ENCODE data around the gene SEMA3F. TPM values are rescaled to one million over a fixed set of nuclear protein-coding genes. Genes with fewer than 3 reads are reported as not detected.
A peak's percentile ranks its signal among the peaks of the same experiment; 100 is the strongest.
"Not testable (repeated sequence)": the region's sequence is repeated elsewhere in the genome, so short reads cannot be mapped to it uniquely, and the experiment has no call there.

SEMA3F gene
- total RNA-seq, 2 experiments from 2014 or later, result not detected

DNA sequence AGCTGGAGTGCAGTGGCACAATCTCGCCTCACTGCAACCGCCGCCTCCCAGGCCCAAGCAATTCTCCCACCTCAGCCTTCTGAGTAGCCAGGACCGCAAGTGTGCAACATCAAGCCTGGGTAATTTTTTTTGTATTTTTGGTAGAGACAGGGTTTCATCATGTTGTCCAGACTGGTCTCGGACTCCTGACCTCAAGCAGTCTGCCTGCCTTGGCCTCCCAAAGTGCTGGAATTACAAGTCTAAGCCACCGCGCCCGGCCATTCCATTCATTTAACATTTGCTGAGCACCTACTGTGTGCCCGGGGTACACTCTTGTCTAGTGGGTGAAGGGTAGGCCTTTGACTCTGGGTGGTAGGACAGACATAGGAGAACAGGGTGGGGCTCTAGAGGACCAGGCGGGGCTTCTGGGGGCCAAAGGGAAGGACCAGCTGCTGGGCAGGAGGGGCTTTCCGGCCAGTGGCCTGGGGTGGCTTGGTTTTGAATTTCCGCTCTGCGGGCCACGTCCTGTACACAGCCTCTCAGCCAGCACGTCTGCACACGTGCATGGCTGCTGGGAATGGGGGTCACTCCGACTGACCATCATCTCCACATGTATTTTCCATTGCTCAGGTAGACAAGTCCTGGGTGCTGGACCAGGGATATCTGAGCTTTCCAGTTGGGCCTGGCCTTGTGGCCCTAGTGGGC, 52.4 kb downstream of the SEMA3F start:
- peaks cover 40% of the 10 kb centered on the region for H3K27me3 Mint-ChIP-seq
- H3K9me3 Mint-ChIP-seq, result no peaks in the 10 kb centered on the region
- no peaks in the 10 kb centered on the region for H3K36me3 Mint-ChIP-seq (ENCODE audit: low read depth)
- no peak overlapping the region for H3K27ac Mint-ChIP-seq
- CTCF ChIA-PET, result interaction anchor here (1.2 kb wide), 1 partner anchor 13 kb away, joined by 3 read pairs; no protein-coding TSS in a partner anchor
- peaks cover 2% of the 10 kb centered on the region for H3K4me1 Mint-ChIP-seq
- POLR2A ChIA-PET, result no interaction called here
- DNase-seq, result no peak
- H3K4me3 Mint-ChIP-seq, result no peak overlapping the region

DNA sequence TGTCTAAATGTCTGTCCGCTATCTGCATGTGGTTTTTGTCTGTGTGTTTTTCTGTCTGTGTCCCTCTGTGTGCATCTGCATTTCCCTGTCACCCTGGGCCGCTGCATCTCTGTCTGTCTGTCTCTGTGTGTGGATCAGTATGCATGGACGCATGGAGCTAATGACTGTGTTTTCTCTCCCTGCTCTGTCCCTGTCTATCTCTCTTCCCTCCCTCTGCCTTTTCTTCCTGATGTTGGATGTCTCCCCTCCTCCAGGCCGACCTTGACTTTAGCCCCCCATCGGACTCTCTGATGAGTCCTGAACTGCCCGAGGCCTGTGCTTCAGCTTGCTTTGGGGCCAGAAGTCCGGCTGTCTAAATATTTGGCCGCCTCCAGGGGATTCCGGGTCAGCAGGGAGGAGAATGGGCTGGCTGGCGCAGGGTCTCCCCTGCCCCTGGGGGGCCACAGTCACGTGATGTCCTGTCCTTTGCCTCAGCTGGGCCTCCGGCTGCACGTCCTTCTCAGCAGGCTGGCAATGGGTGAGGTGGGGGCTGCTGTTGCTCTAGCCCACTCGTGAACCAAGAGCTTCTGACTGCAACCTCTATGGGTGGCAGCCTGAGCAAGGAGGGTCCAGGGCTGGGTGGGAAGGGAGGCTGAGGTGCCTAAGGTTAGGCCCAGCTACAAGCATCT, 53.7 kb downstream of the SEMA3F start:
- H3K9me3 Mint-ChIP-seq, result no peaks in the 10 kb centered on the region
- peaks cover 2% of the 10 kb centered on the region for H3K4me1 Mint-ChIP-seq
- CTCF ChIA-PET, result interaction anchor here (0.6 to 4.5 kb wide), 4 partner anchors 9 to 146 kb away, joined by 3 to 27 read pairs (median 13); no protein-coding TSS in a partner anchor
- H3K4me3 Mint-ChIP-seq, result no peak overlapping the region
- peaks cover 30% of the 10 kb centered on the region for H3K27me3 Mint-ChIP-seq
- no peak overlapping the region for H3K27ac Mint-ChIP-seq
- DNase-seq, result no peak
- H3K36me3 Mint-ChIP-seq (ENCODE audit: low read depth), result no peaks in the 10 kb centered on the region
- POLR2A ChIA-PET, result no interaction called here

DNA sequence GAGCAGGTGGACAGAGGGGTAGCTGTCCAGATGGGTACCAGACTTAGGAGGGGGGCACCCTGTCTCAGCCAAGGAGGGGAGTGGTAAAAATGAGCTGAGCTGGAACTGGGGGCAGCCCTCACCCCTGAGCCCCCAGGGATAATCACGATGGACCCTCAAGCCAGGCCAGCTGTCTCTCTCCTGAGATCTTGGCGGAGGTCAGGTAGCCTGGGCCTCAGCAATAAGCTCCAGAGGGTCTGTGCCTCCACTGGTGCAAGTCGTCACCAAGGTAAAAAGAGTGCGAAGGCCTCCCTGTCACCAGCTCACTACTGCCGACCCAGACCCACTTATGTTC, 55.0 kb downstream of the SEMA3F start:
- CTCF ChIA-PET, result interaction anchor here (0.7 to 4.5 kb wide), 5 partner anchors 9 to 78 kb away, joined by 3 to 27 read pairs (median 5); no protein-coding TSS in a partner anchor
- POLR2A ChIA-PET, result no interaction called here
- DNase-seq, result no peak
- Mint-ChIP-seq H3K9me3 (no peaks in the 10 kb centered on the region), H3K4me1 (no peaks in the 10 kb centered on the region), H3K36me3 (ENCODE audit: low read depth) (no peaks in the 10 kb centered on the region), H3K4me3 (no peak overlapping the region), H3K27ac (no peak overlapping the region), H3K27me3 (peaks cover 21% of the 10 kb centered on the region)

DNA sequence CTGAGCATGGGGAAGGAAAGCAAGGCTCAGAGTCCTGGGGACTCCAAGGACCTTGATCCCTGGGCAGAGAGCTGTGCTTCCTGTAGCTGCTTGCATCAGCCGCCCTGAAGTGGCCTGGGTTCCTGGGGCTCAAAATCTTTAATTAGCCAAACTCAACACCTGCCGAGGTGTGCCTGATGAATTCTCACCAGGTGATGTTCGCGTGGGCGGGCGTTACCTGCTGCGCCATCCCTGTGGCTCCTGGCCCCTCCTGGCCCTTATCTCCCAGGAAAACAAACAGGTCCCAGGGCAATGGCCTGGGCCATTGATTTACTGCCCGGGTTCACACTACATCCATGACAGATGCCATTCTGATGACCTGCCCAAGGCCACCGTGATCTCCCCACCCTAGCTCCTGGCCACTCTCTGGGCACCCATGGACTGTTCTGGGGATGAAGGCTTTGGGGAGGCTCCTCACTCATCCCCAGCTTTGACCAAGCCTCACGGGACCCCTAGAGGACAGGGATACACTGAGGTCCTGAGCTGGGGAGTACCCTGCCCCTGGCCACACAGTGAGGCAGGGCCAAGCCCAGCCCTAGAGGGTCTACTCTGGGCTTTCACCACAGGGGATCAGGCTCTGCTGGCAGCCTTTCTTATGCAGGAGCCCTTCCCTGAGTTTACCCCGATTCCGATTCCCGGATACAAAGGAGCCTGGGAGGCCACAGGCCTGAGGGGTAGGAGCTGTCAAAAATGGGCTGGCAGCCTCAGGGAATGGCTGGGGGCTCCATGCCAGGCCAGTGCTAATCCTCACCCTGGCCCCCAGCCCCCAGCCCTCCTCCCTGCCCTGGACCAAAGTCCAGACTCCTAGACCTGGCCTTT, 55.6 kb downstream of the SEMA3F start:
- H3K36me3 Mint-ChIP-seq (ENCODE audit: low read depth), result no peaks in the 10 kb centered on the region
- ChIA-PET CTCF (interaction anchor here (0.7 to 4.5 kb wide), 8 partner anchors 8 to 64 kb away, joined by 3 to 27 read pairs (median 4); no protein-coding TSS in a partner anchor), POLR2A (no interaction called here)
- H3K9me3 Mint-ChIP-seq, result no peaks in the 10 kb centered on the region
- DNase-seq, result no peak
- H3K27ac Mint-ChIP-seq, result no peak overlapping the region
- H3K4me3 Mint-ChIP-seq, result no peak overlapping the region
- peaks cover 20% of the 10 kb centered on the region for H3K27me3 Mint-ChIP-seq
- no peaks in the 10 kb centered on the region for H3K4me1 Mint-ChIP-seq

DNA sequence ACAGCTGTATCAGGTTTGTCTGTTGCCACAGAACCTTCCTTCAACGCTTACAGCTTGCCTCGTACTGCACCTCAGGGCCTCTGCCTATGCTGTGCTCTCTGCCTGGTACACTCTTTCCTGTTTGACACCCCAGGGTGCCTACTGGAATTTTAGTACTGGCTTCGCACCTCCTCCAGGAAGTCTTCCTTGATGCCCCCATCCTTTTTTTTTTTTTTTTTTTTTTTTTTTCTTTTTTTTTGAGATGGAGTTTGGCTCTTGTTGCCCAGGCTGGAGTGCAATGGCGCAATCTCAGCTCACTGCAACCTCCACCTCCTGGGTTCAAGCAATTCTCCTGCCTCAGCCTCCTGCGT, 56.2 kb downstream of the SEMA3F start:
- H3K27me3 Mint-ChIP-seq, result peaks cover 15% of the 10 kb centered on the region
- H3K27ac Mint-ChIP-seq; H3K9me3 Mint-ChIP-seq; H3K4me3 Mint-ChIP-seq; H3K4me1 Mint-ChIP-seq; DNase-seq; H3K36me3 Mint-ChIP-seq (ENCODE audit: low read depth); POLR2A ChIA-PET: not testable (repeated sequence)
- CTCF ChIA-PET, result interaction anchor here (0.7 to 4.5 kb wide), 8 partner anchors 8 to 303 kb away, joined by 3 to 27 read pairs (median 3); no protein-coding TSS in a partner anchor

DNA sequence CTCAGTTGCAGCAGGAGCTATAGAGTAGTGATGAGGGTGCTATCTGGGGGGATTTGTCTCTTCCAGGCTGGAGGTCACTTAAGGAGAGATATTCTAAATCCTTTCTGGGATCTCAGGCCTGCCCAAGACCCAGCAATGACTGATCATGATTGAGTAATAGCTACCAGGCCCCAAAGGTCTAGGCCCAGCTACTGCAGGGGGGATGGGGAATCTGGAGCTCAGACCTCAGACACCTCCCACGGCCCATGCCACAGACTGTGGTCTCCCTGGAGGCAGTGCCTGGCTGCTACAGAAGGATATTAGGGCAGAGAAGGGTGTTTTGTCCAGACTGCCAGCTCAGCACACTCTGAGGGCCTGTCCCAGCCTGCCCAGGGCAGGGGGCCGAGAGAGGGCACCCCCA, 56.8 kb downstream of the SEMA3F start:
- H3K9me3 Mint-ChIP-seq, result no peaks in the 10 kb centered on the region
- DNase-seq, result no peak

DNA sequence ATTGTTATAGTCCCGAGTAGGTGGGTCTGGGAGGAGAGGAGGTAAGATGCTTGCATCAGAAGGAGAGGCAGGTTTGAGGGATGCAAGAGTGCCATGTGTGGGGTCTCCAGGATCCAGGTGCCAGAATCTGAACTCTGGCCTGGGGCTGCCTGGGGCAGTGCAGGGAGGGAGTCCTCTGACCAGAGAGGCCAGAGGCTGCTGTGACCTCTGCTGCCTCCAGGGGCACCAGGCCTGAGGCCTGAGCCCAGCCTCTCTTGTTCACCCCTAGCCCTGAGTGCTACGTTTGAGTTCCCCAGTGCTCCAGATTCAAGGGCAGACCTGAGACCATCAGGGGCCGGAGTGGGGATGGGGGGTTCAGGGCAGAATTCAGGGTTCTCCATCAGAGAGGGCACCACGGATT, 57.4 kb downstream of the SEMA3F start:
- peak overlapping the region; percentile 9 for H3K27ac Mint-ChIP-seq

More for the DNA sequence above, 56.8 kb downstream of the SEMA3F start:
- Mint-ChIP-seq H3K27me3 (peaks cover 10% of the 10 kb centered on the region), H3K4me1 (no peaks in the 10 kb centered on the region), H3K36me3 (ENCODE audit: low read depth) (no peaks in the 10 kb centered on the region), H3K4me3 (no peak overlapping the region), H3K27ac (no peak overlapping the region)
- ChIA-PET CTCF (interaction anchor here (0.8 to 4.5 kb wide), 7 partner anchors 9 to 303 kb away, joined by 3 to 27 read pairs (median 3); no protein-coding TSS in a partner anchor), POLR2A (no interaction called here)

DNA sequence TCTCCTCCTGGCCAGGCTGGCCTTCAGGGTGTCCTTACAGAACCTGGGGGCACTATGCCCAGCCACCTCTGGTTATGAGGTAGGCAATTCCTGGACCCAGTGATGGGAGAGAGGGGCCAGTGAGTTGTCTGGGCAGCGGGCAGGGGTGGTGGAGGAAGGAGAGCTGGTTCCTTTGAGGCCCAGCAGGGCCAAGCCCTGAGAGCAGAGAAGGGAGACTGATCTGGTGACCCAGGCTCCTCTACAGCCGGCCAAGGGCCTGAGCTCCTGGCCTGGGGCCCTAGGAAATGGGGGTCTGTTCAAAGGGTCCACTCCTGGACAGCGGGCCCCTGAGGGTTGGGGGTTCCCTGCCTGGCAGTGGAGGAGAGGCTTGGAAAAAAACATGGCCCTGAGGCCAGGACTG, 57.8 kb downstream of the SEMA3F start:
- H3K36me3 Mint-ChIP-seq (ENCODE audit: low read depth), result no peaks in the 10 kb centered on the region
- H3K4me1 Mint-ChIP-seq, result no peaks in the 10 kb centered on the region
- H3K9me3 Mint-ChIP-seq, result no peaks in the 10 kb centered on the region
- ChIA-PET CTCF (interaction anchor here (0.9 to 4.5 kb wide), 3 partner anchors 12 to 33 kb away, joined by 4 to 27 read pairs (median 5); no protein-coding TSS in a partner anchor), POLR2A (no interaction called here)
- peaks cover 2% of the 10 kb centered on the region for H3K27me3 Mint-ChIP-seq
- H3K4me3 Mint-ChIP-seq, result no peak overlapping the region
- no peak for DNase-seq
- no peak overlapping the region for H3K27ac Mint-ChIP-seq

More for the DNA sequence above, 57.4 kb downstream of the SEMA3F start:
- no peaks in the 10 kb centered on the region for H3K4me1 Mint-ChIP-seq
- no peaks in the 10 kb centered on the region for H3K36me3 Mint-ChIP-seq (ENCODE audit: low read depth)
- no peak for DNase-seq
- POLR2A ChIA-PET, result no interaction called here
- H3K9me3 Mint-ChIP-seq, result no peaks in the 10 kb centered on the region
- CTCF ChIA-PET, result interaction anchor here (0.8 to 4.5 kb wide), 3 partner anchors 13 to 18 kb away, joined by 3 to 27 read pairs (median 23); no protein-coding TSS in a partner anchor
- H3K27me3 Mint-ChIP-seq, result peaks cover 6% of the 10 kb centered on the region
- H3K4me3 Mint-ChIP-seq, result no peak overlapping the region

DNA sequence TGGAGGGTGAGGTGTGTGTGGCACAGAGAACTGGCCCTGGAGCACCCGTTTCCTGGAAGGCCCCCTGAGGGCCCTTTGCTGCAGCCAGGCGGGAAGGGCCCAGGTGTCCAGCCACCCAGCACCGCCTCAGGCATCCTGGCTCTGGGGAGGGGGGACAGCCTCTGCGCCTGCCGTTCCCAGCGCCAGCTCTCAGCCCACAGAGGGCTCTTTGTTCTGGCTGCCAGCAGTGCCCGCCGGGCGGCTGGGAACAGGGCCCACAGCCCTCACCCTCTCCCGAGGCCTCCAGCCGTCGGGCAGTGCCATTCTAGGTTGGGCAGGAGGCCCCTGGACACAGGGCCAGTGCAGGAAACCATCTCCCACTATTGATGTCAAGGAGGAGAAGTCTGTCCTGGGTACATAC, 58.2 kb downstream of the SEMA3F start:
- no peak overlapping the region for H3K27ac Mint-ChIP-seq
- peaks cover 2% of the 10 kb centered on the region for H3K27me3 Mint-ChIP-seq
- H3K9me3 Mint-ChIP-seq, result no peaks in the 10 kb centered on the region
- no peaks in the 10 kb centered on the region for H3K36me3 Mint-ChIP-seq (ENCODE audit: low read depth)
- DNase-seq, result no peak
- no peak overlapping the region for H3K4me3 Mint-ChIP-seq
- ChIA-PET POLR2A (no interaction called here), CTCF (interaction anchor here (0.9 to 17.4 kb wide), 3 partner anchors 11 to 33 kb away, joined by 4 to 175 read pairs (median 5); no protein-coding TSS in a partner anchor)
- H3K4me1 Mint-ChIP-seq, result no peaks in the 10 kb centered on the region

DNA sequence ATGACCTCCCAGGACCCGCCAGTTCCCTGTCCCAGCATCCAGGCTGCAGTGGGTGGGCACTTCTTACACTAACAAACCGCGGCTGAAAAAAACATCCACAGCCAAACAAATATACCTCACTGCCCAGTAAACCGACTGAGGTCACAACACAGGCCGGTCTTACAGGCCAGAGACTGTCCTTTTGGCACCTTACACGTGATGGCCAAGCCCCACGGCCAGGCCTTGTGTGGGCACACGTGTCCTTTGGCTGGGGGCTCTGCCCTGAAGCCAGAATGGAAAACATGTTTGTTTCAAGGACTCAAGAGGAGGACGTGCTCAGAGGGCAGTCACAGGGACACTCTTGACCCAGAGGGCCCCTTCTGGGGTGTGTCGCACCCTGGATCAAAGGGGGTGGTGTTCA, 59.7 kb downstream of the SEMA3F start:
- H3K27ac Mint-ChIP-seq, result no peak overlapping the region
- no peak overlapping the region for H3K4me3 Mint-ChIP-seq
- CTCF ChIA-PET, result interaction anchor here (0.8 to 17.4 kb wide), 5 partner anchors 11 to 83 kb away, joined by 3 to 175 read pairs (median 4); no protein-coding TSS in a partner anchor
- H3K27me3 Mint-ChIP-seq, result no peaks in the 10 kb centered on the region
- H3K36me3 Mint-ChIP-seq (ENCODE audit: low read depth), result no peaks in the 10 kb centered on the region
- POLR2A ChIA-PET, result interaction anchor here (0.5 kb wide), 1 partner anchor 601 kb away, joined by 3 read pairs; no protein-coding TSS in a partner anchor
- H3K4me1 Mint-ChIP-seq, result no peaks in the 10 kb centered on the region
- H3K9me3 Mint-ChIP-seq, result no peaks in the 10 kb centered on the region
- DNase-seq, result no peak

DNA sequence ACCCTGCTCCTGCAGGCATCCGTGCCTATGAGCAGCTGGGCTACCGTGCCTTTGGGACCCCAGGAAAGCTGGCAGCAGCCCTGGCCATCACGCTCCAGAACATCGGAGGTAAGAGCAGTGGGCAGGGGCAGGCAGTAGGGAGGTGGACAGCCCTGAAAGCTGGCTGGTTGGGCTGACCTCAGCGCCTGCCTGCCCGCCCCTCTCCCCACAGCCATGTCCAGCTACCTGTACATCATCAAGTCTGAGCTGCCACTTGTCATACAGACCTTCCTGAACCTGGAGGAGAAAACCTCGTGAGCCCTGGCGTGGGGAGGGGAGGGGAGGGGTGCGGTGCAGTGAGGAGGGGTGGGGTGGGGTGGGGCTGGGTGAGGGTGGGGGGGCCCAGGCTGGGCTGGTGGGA, 60.4 kb downstream of the SEMA3F start:
- H3K36me3 Mint-ChIP-seq (ENCODE audit: low read depth), result no peaks in the 10 kb centered on the region
- CTCF ChIA-PET, result interaction anchor here (0.6 to 17.4 kb wide), 6 partner anchors 11 to 139 kb away, joined by 3 to 175 read pairs (median 4); no protein-coding TSS in a partner anchor

DNA sequence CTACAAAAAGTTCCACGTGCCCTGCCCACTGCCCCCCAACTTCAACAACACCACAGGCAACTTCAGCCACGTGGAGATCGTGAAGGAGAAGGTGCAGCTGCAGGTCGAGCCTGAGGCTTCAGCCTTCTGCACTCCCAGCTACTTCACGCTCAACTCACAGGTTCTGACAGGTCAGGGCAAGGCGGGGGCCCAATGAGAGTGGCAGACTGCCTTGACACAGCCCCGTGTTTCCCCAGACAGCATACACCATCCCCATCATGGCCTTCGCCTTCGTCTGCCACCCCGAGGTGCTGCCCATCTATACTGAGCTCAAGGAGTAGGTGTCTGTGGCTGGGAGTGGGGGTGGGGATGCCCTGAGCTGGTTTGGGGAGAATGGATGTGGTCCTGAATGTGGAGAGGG, 62.6 kb downstream of the SEMA3F start:
- DNase-seq, result no peak
- H3K27me3 Mint-ChIP-seq, result no peaks in the 10 kb centered on the region
- POLR2A ChIA-PET, result no interaction called here

More for the DNA sequence above, 60.4 kb downstream of the SEMA3F start:
- no peak for DNase-seq
- H3K9me3 Mint-ChIP-seq, result no peaks in the 10 kb centered on the region
- POLR2A ChIA-PET, result interaction anchor here (0.5 kb wide), 1 partner anchor 602 kb away, joined by 3 read pairs; no protein-coding TSS in a partner anchor
- H3K27ac Mint-ChIP-seq, result no peak overlapping the region
- H3K4me1 Mint-ChIP-seq, result no peaks in the 10 kb centered on the region
- no peak overlapping the region for H3K4me3 Mint-ChIP-seq
- H3K27me3 Mint-ChIP-seq, result no peaks in the 10 kb centered on the region

More for the DNA sequence above, 62.6 kb downstream of the SEMA3F start:
- CTCF ChIA-PET, result interaction anchor here (1.0 to 17.4 kb wide), 6 partner anchors 8 to 97 kb away, joined by 3 to 175 read pairs (median 4); no protein-coding TSS in a partner anchor
- H3K9me3 Mint-ChIP-seq, result no peaks in the 10 kb centered on the region
- H3K36me3 Mint-ChIP-seq (ENCODE audit: low read depth), result no peaks in the 10 kb centered on the region
- H3K4me1 Mint-ChIP-seq, result no peaks in the 10 kb centered on the region
- no peak overlapping the region for H3K27ac Mint-ChIP-seq
- no peak overlapping the region for H3K4me3 Mint-ChIP-seq
